Activated T-cell treated with anti-CD3 and anti-CD28 coated beads for 48 hours (primary cell): ENCODE measurements around the gene AKAP8L.
A peak's percentile ranks its signal among the peaks of the same experiment; 100 is the strongest.

ENCODE experiments used
- DNase-seq: peaks from one replicate; pipeline ENCODE4 v3.0.0-alpha.2; 2020; ENCODE audit warnings: low read depth

Gene AKAP8L

GRCh38 chr19:15418579-15419412 lies at the start of gene AKAP8L:
Gene AKAP8L, minus strand, starts transcription at chr19:15418988. Its CDS starts 65 bp downstream, at chr19:15418923.
- DNase-seq: peak; percentile 94

- DNase-seq: no peak
Observed at GRCh38 chr19:15467734-15468214, 49.0 kb upstream of the AKAP8L start.

DNA sequence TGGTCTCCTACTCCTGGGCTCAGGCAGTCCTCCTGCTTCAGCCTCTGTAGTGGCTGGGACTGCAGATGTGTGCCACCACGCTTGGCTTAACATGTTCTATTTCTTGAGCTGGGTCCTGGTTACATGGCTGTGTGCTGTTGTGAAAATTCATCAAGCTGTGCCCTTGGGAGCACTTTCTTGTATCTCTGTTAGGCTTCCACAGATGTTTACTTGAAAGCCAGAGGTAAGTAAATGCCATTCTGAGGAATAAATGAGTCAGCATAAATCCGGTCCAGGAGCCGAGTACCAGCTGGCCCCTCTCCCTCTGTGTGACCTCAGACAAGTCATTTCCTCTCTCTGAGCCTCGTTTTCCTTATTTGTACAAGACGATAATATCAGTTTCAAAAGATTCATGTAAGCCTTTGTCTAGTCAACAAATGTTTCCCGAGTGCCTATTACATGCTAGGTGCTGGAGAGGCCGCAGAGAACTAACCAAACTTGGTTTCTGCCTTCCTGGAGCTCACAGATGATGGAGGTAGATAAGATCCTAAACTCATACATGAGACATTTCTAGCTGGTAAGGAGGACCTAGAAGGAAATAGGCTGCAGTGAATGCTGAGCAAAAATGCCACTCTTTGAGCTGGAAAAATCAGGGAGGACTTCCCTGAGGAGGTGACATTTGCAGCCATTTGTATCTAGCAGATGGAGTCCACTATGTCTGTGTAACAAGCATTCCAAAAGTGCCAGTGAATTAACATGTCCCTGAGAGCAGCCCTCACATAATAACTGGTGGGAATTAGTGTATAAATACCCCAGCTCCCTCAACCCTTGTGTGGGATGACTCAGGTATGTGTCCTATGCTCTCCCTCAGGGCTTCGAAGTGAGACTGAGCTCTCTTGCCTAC lies 48.3 kb upstream of the AKAP8L start:
- DNase-seq: peak; percentile 44

- peak; percentile 56 for DNase-seq
Observed at GRCh38 chr19:15464394-15465385, 45.9 kb upstream of the AKAP8L start, which contains the start of gene RASAL3. Gene RASAL3, minus strand, starts transcription at chr19:15464544. Its CDS starts 186 bp downstream, at chr19:15464358.

DNA sequence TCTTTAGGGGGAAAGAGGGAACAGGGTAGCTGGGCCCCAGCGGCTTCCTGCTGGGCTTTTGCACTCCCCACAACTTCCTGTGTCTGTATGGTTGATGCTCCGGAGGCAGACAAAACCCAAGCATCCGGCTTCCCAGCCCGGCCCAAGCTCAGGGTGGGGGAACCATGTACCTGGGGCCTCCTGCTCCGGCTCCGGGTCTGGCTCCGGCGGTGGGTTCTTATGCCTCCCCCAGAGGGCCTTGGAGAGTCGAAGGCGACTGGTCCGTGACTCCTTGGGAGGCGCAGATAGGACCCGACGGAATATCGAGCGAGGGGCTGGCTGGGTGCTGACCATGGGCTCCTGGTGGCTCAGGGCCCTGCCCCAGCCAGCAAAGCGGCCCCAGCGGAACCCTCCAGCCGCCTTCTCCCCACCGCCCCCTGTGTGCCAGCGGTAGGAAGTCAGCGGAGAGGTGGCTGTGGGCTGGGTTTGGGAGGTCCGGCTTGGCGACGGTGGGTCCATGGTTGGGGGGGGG lies 45.1 kb upstream of the AKAP8L start:
- DNase-seq: peak; percentile 69

- DNase-seq: no peak
Observed at GRCh38 chr19:15461694-15462093, 42.9 kb upstream of the AKAP8L start.

DNA sequence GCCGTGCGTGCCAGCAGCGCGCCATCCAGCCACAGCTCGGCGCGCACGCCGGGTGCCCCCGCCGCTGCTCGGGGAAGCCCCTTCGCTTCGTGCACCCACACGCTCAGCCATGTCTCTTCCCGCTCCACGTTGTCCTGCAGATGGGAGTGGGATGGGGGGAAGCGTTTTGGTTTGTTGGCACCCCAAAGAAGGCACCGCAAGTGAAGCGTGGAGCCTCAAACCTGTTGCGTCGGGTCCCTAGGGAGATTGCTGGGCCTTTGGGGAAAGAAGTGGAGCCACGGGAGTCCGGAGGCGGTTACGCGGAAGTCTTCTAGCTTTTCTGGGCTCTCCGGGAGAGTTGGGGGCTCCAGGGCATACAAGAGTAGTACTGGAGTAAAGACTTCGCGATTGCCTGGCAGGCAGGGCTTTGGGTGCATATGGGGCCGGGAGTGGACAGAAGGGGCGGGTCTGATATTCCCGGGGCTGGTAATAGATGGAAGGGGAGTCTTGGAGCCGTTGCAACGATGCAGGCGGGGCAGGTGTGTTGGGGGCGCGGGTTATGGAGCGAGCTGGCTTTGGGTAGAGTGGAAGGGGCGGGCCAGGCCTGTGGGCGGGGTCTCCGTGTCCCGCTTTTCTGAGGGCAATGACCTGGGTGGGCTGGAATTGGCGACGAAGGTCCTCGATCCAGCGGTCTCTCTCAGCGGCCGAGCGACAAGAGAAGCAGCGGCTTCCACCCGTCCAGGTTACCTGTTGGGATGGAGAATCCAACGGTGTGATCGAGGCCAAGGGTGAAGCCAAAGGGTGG lies 39.1 kb upstream of the AKAP8L start:
- no peak for DNase-seq

DNA sequence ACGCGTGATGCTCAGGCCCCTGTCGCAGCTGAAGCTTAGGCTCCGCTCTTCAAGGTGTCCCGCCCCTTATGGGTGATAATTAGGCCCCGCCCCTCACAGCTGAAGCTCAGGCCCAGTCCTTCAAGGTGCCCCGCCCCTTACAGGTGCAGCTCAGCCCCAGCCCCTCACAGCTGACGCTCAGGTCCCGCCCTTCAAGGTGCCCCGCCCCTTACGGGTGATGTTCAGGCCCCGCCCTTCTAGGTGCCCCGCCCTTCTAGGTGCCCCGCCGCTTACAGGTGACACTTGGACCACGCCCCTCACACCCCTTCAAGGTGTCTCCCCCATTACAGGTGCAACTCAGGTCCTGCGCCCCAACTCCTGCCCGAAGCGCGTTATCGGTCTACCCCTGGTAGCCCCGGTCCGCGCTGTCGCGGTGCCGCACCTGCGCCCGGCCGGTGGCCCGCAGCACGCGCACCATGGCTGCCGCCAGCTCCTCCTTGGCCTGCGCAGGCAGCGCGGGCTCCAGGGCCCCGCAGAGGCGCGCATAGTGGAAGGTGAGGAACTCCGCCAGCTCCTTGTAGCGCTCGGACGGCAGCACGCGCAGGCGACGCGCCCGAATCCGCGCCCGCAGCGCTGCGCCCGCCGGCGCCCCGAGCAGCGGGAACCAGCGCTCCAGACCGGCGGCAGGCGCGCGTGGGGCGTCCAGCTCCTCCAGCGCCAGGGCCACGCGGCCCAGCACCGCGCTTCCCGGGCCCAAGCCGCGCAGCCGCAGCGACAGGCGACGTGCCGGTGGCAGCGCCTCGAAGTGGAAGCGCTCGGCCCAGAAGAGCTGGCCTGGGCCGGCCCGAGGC lies 38.3 kb upstream of the AKAP8L start:
- no peak for DNase-seq

GRCh38 chr19:15456441-15456840 lies 37.7 kb upstream of the AKAP8L start:
- no peak for DNase-seq

DNA sequence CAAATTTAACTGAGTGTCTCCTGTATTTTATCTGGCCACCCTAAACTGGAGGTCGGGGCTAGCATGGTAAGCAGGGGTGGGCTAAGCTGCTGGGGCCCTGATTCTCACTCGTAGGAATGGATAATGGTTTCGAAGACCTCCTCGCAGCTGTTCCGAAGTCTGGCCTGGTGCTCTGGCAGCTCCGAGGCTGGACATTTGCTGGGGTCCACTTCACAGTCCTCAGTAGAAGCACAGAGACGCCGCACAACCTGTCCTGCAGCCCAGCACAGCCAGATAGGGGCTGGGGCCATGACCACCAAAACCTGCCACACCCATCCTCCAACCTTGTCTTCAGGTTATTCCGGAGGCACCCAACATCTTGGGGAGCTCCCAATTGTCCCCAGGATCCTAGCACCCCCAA lies 37.2 kb upstream of the AKAP8L start:
- no peak for DNase-seq

DNA sequence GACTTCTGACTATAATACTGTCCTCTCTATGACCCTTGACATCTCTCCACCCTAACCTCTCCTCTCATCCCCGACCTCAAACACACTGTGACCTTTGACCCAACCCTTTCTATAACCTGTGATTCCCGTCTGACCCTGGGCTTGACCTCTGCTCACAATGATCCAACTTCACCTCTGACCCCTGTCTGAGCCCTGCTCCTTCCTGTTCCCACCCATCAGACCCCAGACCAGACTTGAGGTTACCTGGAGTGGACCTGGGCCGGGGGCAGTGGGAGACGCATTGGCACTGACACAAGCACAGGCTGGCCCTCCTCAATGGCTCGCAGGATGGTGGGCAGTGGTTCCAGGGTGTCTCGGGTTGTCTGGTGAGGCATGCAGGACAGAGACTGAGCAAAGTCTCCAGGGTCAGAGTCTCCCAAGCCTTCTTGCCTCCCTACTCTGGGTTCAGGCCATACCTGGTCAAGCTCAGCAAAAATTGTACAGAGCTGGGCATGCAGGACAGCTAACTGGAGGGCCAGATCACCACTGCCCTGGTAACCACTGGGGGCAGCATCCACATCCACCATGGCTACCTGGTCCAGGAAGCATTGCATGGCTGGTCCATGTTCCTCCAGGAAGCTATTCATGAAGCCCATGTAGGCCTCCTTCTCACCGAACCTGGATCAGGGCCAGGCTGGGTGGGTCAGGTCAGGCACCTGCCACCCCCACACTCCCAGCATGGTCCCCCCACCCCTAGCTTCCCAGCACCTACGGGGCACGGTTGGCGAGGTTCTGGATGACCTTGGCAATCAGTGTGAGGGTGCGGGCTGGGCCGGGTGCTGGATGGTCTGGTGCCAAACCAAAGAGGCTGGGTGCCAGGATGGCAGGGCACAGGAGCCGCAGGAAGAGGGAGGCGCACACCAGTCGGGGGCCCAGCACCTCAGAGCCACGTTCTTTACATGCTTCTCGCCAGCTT lies 35.4 kb upstream of the AKAP8L start:
- DNase-seq: no peak

GRCh38 chr19:15453091-15453578 lies 34.3 kb upstream of the AKAP8L start:
- DNase-seq: no peak

DNA sequence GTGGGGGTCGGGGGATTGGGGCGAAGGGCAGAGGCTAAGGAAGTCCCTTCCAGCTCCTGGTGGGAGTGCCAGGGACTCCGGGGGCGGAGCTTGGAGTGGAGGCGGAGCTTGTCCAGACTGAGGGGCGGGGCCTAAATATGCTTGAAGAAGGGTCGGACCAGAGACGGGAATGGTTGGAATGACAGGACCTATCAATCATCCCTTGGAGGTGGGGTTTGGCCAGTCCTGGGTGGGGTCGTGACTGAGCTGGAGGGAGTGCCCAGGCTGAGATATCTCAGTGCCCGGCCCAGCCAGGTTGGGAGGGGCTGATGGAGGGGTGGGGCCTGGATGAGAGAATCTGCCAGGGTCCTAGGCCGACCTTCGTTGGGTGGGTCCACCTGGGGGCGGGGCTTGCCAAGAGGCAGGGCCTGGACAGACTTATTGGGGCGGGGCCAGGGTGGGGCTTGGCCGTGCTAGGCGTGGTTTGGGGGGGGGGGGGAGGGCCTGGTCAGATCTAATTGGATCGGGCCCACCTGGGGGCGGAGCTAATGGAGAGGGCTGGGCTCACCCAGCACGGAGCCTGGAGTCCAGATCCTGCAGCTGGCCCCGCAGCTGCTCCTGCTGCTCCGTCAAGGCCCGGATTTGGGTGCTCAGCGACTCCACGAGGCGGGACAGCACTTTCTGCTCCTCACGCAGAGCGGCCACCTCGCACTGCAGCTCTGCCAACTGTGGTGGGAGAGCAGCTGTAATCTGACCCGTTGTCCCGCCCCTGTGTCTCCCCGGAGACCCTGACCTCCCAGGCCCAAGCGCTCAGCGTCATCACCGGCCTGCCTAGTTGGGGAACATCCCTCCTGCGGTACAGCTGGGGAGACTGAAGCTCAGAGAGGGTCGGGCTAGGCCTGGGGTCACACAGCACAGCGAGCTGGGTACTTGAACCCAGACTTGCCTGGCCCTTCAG lies 33.6 kb upstream of the AKAP8L start:
- no peak for DNase-seq

- DNase-seq: no peak
Observed at GRCh38 chr19:15450528-15450890, 31.7 kb upstream of the AKAP8L start.

- peak; percentile 83 for DNase-seq
Observed at GRCh38 chr19:15449620-15450527, 31.1 kb upstream of the AKAP8L start, which contains the start of gene WIZ. Gene WIZ, minus strand, starts transcription at chr19:15449956. Its CDS starts 1,649 bp downstream, at chr19:15448307.
